HUES48 (cell line): ENCODE results near the gene HLF.

ENCODE experiments used
- H3K27ac ChIP-seq: one replicate; pipeline ENCODE4 v1.7.0; 2013; ENCODE audit warnings: low read depth, low read length, inconsistent platforms
- H3K27me3 ChIP-seq: 2 replicates; pipeline ENCODE4 v1.6.1; 2013; ENCODE audit warnings: mild to moderate bottlenecking, low read length; ENCODE audit not compliant: control insufficient read depth, insufficient read depth
- H3K36me3 ChIP-seq: 2 replicates; pipeline ENCODE4 v1.6.1; 2013; ENCODE audit warnings: low read length; ENCODE audit not compliant: control insufficient read depth, insufficient read depth
- H3K4me1 ChIP-seq: 2 replicates; pipeline ENCODE4 v1.6.1; 2013; ENCODE audit warnings: mild to moderate bottlenecking, low read length; ENCODE audit not compliant: control insufficient read depth, insufficient read depth
- H3K4me3 ChIP-seq: 2 replicates; pipeline ENCODE4 v1.5.1; 2013; ENCODE audit warnings: mild to moderate bottlenecking, low read depth, low read length
- H3K9ac ChIP-seq: 2 replicates; pipeline ENCODE4 v1.6.1; 2013; ENCODE audit warnings: mild to moderate bottlenecking, low read depth, low read length, moderate library complexity
- H3K9me3 ChIP-seq: 2 replicates; pipeline ENCODE4 v1.6.1; 2013; ENCODE audit warnings: low read length; ENCODE audit not compliant: control insufficient read depth, insufficient read depth

The HLF gene

DNA sequence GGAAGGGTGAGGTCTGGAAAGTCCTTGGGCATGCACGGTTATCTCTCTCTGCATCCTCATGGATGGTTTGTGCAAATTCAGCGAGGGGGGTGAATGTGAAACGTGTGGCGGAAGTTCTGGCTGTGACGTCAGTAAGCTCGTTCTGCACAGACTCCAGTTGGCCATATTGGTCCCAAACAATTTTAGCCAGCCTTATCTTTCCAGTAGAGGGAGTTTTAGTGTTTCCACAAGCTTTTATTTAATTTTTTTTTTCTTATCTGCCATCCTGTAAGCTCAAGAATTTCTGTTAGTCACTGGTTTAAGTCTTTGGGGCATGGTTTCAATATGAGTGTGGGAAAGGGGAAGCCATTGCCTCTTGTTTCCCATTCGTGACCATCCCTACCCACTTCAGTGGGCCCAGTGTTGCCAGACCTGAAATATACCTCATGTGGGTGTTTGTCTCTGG lies 39.0 kb downstream of the HLF start:
- Histone ChIP-seq H3K4me1 (0 out of 2 replicates have a peak, but pooled peaks cover 4% of the 10 kb centered on the region), H3K9ac (no peak overlapping the region), H3K27ac (no peak overlapping the region), H3K36me3 (no peaks in the 10 kb centered on the region), H3K4me3 (no peak overlapping the region), H3K9me3 (no peaks in the 10 kb centered on the region), H3K27me3 (no peaks in the 10 kb centered on the region)

DNA sequence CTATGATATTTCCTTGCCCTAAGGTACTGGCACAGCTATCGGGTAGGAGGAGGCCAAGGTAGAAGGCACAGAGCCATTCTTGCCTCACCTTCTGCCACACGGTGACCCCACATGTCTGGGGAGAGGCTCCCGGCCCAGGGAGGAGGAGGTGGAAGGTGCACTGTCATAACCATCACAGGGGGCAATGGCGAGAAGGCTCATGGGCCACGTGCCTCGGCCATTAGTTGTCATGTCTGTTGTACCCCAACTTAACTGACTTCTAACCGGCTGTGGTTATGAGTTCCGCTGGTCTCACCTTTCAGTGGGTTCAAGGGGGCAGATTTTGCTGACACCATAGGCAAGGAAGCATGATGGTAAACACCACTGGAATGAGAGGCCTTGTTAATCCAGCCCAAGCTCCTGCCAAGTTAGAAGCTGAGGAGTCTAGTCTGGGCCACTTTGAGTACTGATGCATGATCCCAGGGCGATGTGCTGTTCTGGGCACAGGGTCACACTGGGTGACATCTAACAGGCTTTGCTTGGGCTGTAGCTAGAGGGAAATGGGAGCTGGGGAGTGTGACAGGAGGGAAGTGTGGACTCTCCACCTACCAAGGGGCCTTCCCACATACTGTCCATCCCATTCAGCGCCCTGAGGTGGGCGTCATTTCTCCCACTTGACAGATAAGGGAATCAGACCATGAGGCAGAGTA lies 39.6 kb downstream of the HLF start:
- H3K27ac ChIP-seq: no peak overlapping the region
- no peak overlapping the region for H3K9ac ChIP-seq
- H3K4me1 ChIP-seq: 0 out of 2 replicates have a peak, but pooled peaks cover 4% of the 10 kb centered on the region
- no peaks in the 10 kb centered on the region for H3K27me3 ChIP-seq
- H3K9me3 ChIP-seq: no peaks in the 10 kb centered on the region
- H3K36me3 ChIP-seq: no peaks in the 10 kb centered on the region
- no peak overlapping the region for H3K4me3 ChIP-seq

GRCh38 chr17:55305321-55306087 lies 40.7 kb downstream of the HLF start:
- Histone ChIP-seq H3K4me1 (0 out of 2 replicates have a peak, but pooled peaks cover 4% of the 10 kb centered on the region), H3K36me3 (no peaks in the 10 kb centered on the region), H3K9me3 (no peaks in the 10 kb centered on the region), H3K27me3 (no peaks in the 10 kb centered on the region), H3K4me3 (no peak overlapping the region), H3K27ac (no peak overlapping the region), H3K9ac (no peak overlapping the region)

DNA sequence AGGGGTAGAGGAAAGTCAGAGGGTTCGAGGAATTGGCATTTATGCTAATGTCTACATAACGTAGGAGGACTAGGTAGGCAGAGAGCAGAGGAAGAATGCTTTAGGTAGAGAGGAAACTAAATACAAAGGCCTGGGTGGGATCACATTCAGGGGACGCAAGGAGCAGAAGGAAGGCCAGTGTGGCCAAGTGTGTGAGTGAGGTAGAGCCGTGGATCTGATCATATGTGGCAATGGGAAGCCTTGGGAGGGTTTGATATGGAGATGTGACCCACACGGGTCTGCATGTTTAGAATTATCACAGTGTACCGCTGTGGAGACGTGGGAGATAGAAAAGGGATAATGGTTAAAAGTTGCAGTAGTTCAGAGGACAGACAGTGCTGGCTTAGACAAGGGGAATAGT lies 43.1 kb downstream of the HLF start:
- H3K27me3 ChIP-seq: no peaks in the 10 kb centered on the region
- no peak overlapping the region for H3K4me3 ChIP-seq
- H3K27ac ChIP-seq: no peak overlapping the region
- H3K4me1 ChIP-seq: 0 out of 2 replicates have a peak, but pooled peaks cover 4% of the 10 kb centered on the region
- H3K9ac ChIP-seq: no peak overlapping the region
- H3K9me3 ChIP-seq: no peaks in the 10 kb centered on the region
- no peaks in the 10 kb centered on the region for H3K36me3 ChIP-seq

DNA sequence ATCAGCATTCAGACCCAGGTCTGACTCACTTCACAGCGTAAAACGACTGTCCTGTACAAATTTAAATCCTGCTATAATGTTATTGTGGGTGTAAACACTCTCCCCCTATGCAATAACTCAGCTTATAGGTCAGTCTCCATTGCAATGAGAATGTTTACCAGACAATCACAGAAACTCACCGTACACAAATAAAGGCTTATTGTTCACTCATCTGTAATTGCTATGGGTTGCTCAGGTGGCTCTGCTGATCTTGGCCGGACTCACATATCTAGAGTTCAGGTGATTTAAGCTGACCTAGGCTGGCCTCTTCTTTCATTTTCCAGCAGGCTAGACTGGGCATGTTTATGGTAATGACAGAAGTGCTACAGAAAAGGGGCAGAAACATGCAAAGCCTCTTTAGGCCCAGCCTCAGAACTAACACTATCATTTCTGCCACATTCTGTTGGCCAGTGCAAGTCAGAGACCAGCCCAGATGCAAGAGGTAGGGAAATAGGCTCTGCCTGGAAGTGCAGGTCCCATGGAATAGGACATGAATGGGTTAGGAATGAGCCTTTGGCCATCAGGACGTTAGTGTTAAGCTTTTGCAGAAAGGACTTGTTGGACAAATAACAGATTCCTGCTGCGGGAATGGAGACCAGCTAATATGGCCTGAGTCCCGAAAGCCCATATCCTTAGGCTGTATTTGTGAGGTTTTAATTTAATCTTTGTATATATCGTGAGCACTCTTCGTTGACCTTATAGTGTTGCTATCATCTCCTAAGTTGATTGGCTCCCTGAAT lies 44.0 kb downstream of the HLF start:
- Histone ChIP-seq H3K4me1 (0 out of 2 replicates have a peak, but pooled peaks cover 4% of the 10 kb centered on the region), H3K4me3 (no peak overlapping the region), H3K36me3 (no peaks in the 10 kb centered on the region), H3K9ac (no peak overlapping the region), H3K9me3 (no peaks in the 10 kb centered on the region), H3K27me3 (no peaks in the 10 kb centered on the region), H3K27ac (no peak overlapping the region)

DNA sequence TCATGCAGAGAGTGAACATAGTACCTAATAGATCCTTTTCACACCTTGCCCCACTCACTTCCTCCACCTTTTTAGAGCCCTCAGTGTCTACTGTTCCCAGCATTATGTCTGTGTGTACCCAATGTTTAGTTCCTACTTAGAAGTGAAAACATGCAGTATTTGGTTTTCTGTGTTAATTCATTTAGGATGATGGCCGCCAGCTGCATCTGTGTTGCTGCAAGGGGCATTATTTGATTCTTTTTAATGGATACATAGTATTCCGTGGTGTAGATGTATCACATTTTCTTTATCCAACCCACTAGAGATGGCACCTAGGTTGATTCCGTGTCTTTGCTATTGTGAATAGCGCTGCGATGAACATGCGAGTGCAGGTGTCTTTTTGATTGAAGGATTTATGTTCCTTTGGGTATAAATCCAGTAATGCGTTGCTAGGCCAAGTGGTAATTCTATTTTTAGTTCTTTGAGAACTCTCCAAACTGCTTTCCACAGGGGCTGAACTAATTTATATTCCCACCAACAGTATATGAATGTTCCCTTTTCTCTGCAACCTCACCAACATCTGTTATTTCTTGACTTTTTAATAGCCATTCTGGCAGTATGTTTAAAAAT lies 47.1 kb downstream of the HLF start:
- Histone ChIP-seq H3K9me3 (no peaks in the 10 kb centered on the region), H3K4me3 (no peak overlapping the region), H3K9ac (no peak overlapping the region), H3K27ac (no peak overlapping the region), H3K27me3 (no peaks in the 10 kb centered on the region), H3K36me3 (no peaks in the 10 kb centered on the region), H3K4me1 (no peaks in the 10 kb centered on the region)

DNA sequence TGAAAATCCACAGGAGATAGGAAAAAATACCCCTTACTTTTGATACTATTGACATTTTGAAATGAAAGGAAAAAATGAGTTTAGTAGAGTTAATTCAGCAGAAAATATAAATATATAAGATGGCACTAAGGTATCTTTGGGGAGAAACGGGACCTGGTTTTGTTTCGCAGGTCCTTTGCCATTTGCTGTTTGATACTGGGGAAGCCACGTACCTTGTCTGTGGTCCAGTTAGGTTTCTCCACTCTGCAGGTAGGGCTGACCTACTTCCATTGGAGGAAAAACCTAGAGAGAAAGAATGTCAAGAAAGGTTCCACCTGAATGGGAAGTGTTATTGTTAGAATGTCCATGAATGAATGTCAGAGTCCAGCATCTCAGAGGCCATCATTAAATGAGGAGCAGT lies 48.1 kb downstream of the HLF start:
- Histone ChIP-seq H3K9me3 (no peaks in the 10 kb centered on the region), H3K4me3 (no peak overlapping the region), H3K9ac (no peak overlapping the region), H3K4me1 (no peaks in the 10 kb centered on the region), H3K36me3 (no peaks in the 10 kb centered on the region), H3K27ac (no peak overlapping the region), H3K27me3 (no peaks in the 10 kb centered on the region)

DNA sequence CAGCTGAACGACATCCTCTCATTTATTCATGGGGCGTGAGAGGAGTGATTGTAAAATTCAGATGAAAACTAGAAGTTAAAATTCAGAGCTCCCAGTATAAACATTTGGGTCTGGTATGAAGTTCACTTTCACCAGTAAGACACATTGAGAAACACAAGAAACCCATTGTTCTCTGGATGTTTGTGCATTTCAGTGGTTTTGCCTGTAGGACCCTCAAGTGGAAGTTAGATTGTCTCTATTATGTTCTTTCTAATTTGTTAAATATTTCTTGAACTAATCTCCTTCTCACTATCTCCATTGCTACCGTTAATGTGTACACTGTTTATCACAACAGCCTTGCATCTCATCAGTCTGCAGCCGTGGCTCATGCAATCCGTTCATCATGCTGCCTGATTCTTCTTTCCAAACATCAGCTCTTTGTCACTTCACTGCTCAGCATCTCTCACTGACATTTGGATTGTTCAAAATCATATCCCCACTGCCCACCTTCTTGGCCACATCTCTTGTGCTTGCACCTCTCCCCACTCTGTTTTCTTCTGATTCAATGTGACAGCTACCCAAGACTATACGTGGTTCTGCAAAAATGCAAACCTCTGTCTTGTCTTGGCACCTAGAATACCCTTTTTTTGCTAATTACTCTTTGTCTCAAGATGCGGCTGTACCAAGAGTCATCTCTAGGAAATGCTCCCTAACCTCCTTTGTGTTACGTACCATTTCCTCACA lies 49.5 kb downstream of the HLF start:
- Histone ChIP-seq H3K4me1 (no peaks in the 10 kb centered on the region), H3K27ac (no peak overlapping the region), H3K9me3 (no peaks in the 10 kb centered on the region), H3K4me3 (no peak overlapping the region), H3K27me3 (no peaks in the 10 kb centered on the region), H3K9ac (no peak overlapping the region), H3K36me3 (no peaks in the 10 kb centered on the region)

DNA sequence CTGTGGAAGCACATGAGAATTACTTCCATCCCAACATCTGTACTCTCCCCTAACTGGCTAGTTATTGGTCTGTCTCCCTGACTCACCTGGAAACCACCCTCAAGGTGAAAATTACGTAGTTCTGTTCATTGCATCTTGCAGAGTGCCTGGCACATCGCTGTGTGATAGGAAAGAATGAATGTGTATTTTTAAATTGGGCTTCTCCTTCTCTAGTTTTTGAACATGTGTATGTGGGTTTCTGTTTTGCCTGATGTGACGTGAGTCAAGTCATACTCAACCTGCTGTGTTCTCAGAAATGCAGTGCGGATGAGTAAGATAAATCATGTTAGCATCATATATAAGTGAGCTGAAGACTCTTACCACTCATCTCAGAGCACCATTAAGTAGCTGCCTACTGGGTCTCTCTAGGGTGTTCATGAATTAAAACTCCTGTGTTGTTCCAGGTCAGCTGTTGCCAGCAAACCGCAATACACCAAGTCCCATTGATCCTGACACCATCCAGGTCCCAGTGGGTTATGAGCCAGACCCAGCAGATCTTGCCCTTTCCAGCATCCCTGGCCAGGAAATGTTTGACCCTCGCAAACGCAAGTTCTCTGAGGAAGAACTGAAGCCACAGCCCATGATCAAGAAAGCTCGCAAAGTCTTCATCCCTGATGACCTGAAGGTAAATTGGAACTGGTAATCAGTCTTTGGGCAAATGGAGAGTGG lies 50.2 kb downstream of the HLF start:
- Histone ChIP-seq H3K27me3 (no peaks in the 10 kb centered on the region), H3K9me3 (no peaks in the 10 kb centered on the region), H3K36me3 (no peaks in the 10 kb centered on the region), H3K27ac (no peak overlapping the region), H3K9ac (no peak overlapping the region), H3K4me3 (no peak overlapping the region), H3K4me1 (no peaks in the 10 kb centered on the region)

DNA sequence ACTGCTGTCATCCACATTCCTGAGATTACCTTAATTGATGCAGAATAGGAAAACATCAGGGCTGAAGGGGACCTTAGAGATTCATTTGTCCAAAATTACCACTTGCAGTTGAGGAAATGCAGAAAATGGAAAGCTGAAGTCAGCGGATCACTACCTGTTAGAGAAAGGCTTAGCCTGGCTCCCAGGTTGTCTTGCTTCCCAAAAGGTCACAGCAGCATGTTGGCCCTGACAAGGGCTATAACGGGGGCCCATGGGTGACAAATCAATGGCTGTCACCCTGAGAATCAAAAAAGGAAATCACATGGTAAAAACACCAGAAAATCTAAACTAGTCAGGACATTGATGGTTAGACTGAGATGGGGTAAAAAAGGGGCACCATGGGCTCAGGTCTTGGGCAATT lies 51.7 kb downstream of the HLF start:
- Histone ChIP-seq H3K36me3 (no peaks in the 10 kb centered on the region), H3K4me3 (no peak overlapping the region), H3K9ac (no peak overlapping the region), H3K9me3 (no peaks in the 10 kb centered on the region), H3K27me3 (no peaks in the 10 kb centered on the region), H3K4me1 (no peaks in the 10 kb centered on the region), H3K27ac (no peak overlapping the region)
